ENCODE data around the gene CALN1. TPM values are rescaled to one million over a fixed set of nuclear protein-coding genes. Genes with fewer than 3 reads are reported as not detected.

Gene CALN1
- total and polyA plus RNA-seq, 2 of the 8 experiments (the other 6 are each of a cell fraction or from before 2014, with no cell fraction given) = 6.4 to 15.2 TPM

DNA sequence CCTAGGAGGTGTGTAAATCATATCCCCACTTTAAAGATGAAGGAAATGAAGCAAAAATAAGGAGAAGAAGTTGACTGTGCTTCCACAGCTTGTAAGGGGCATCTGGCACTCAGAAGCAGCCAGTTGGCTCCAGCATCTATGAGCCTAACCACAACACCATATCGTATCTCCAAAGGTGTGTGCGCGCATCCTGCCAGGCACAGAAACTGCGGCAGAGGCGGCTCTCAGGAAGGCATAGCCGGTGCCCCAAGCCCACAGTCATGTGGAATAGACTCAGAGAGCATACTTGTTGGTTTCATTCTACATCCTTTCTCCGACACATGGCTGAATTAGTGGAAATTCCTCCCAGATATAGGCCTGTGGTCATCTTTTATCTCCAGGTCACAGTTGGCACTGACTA lies 423.9 kb downstream of the CALN1 start:
- H3K9ac ChIP-seq (replicated peaks in 1 of 4; ENCODE audit: extremely low read depth in 1 of 4, low read depth in 3 of 4, low read length in 3 of 4) = no peak overlapping the region
- no peak overlapping the region for H4K91ac ChIP-seq (replicated peaks; ENCODE audit: insufficient read length, low read length)
- no peak overlapping the region for H4K5ac ChIP-seq (ENCODE audit: insufficient read length, low read depth, low read length)
- H3K27me3 ChIP-seq (replicated peaks in 1 of 4; ENCODE audit: control insufficient read depth in 3 of 4, extremely low read depth in 1 of 4, insufficient read depth in 3 of 4, low read length in 3 of 4) = no peaks in the 10 kb centered on the region
- H3K79me1 ChIP-seq (ENCODE audit: low read depth, low read length) = no peaks in the 10 kb centered on the region; the same call in 1 of the 2 replicates
- no peak overlapping the region for H2AFZ ChIP-seq (ENCODE audit: low read length)
- H3K4ac ChIP-seq (replicated peaks; ENCODE audit: insufficient read length, low read depth, low read length) = no peak overlapping the region
- H3K4me2 ChIP-seq (ENCODE audit: insufficient read depth in 1 of 2, low read depth in 2 of 2, low read length in 2 of 2) = no peak overlapping the region
- FAIRE-seq (no peak), DNase-seq (ENCODE audit: low read depth in 1 of 2, low spot score in 2 of 2) (no peak)
- H3K79me2 ChIP-seq (ENCODE audit: control insufficient read depth in 1 of 2, insufficient read depth in 2 of 2, low read length in 2 of 2) = no peaks in the 10 kb centered on the region
- H2AK5ac ChIP-seq (ENCODE audit: low read depth, low read length) = no peak overlapping the region
- H3K4me3 ChIP-seq (ENCODE audit: extremely low read depth in 1 of 4, insufficient read depth in 2 of 4, low read depth in 3 of 4, low read length in 4 of 4) = no peak overlapping the region
- H2BK15ac ChIP-seq (ENCODE audit: low read length) = no peak overlapping the region
- no peak overlapping the region for H2BK120ac ChIP-seq (replicated peaks; ENCODE audit: low read depth, low read length)
- no peak overlapping the region for H2BK5ac ChIP-seq (ENCODE audit: low read depth, low read length)
- POLR2A ChIA-PET (ENCODE audit: partially characterized antibody) = no interaction called here
- no peak overlapping the region for H2BK12ac ChIP-seq (ENCODE audit: low read depth, low read length)
- no peak overlapping the region for H3K18ac ChIP-seq (ENCODE audit: extremely low read depth, low read length)
- H3K23ac ChIP-seq (ENCODE audit: insufficient read length) = no peak overlapping the region
- H3K14ac ChIP-seq (ENCODE audit: insufficient read length) = no peak overlapping the region
- no peaks in the 10 kb centered on the region for H3K23me2 ChIP-seq (ENCODE audit: low read depth, low read length)
- no peaks in the 10 kb centered on the region for H3K9me3 ChIP-seq (ENCODE audit: insufficient read depth in 2 of 2, low read depth in 1 of 2, low read length in 1 of 2)
- CTCF ChIA-PET (ENCODE audit: partially characterized antibody) = interaction anchor here (0.6 kb wide), 1 partner anchor 280 kb away, joined by 4 read pairs; no protein-coding TSS in a partner anchor
- no peak overlapping the region for H3K56ac ChIP-seq (replicated peaks; ENCODE audit: insufficient read length, low read depth, low read length)
- H3K4me1 ChIP-seq (replicated peaks in 1 of 4; ENCODE audit: control insufficient read depth in 3 of 4, insufficient read depth in 4 of 4, low read length in 3 of 4) = no peaks in the 10 kb centered on the region
- no peak overlapping the region for H3K27ac ChIP-seq (ENCODE audit: low read depth, low read length)
- 83% methylated on average over 7 of the region's 7 CpGs; no CpG with 5 or more reads in 1 of the 2 experiments for WGBS, 2 experiments (ENCODE audit: extremely low coverage in 1 of 2, insufficient coverage in 1 of 2, insufficient read length in 1 of 2, insufficient replicate concordance in 2 of 2, low coverage in 1 of 2, low lambda C conversion rate in 2 of 2, missing lambda C conversion rate in 1 of 2)
- peaks cover 0 to 2% of the 10 kb centered on the region in 2 experiments for H4K20me1 ChIP-seq (replicated peaks in 1 of 2; ENCODE audit: control insufficient read depth in 1 of 2, insufficient read depth in 2 of 2, low read length in 2 of 2)
- H2BK20ac ChIP-seq (ENCODE audit: low read length) = no peak overlapping the region
- no peak overlapping the region for H4K8ac ChIP-seq (ENCODE audit: extremely low read depth, insufficient read depth, low read length)
- no peaks in the 10 kb centered on the region for H3K36me3 ChIP-seq (ENCODE audit: control insufficient read depth in 2 of 4, insufficient read depth in 4 of 4, low read length in 3 of 4)
- TF ChIP-seq NANOG (IDR thresholded peaks at IDR 0.05; ENCODE audit: insufficient read depth, low read depth, low read length, poor library complexity, severe bottlenecking) (no peak), BRCA1 (IDR thresholded peaks at IDR 0.05; ENCODE audit: low read depth, low read length) (no peak), CTCF (IDR thresholded peaks at IDR 0.05; ENCODE audit: control extremely low read depth in 1 of 3, insufficient read depth in 1 of 3, low read depth in 1 of 3, low read length in 3 of 3) (no peak), SAP30 (IDR thresholded peaks at IDR 0.05; ENCODE audit: insufficient read depth, insufficient replicate concordance, low read length) (no peak), SIN3A (conservative IDR thresholded peaks at IDR 0.05 in 1 of 2, IDR thresholded peaks at IDR 0.05 in 1 of 2; ENCODE audit: low read depth in 1 of 2, low read length in 2 of 2) (no peak), RFX5 (IDR thresholded peaks at IDR 0.05; ENCODE audit: borderline replicate concordance, low read depth, low read length) (no peak), TBP (IDR thresholded peaks at IDR 0.05; ENCODE audit: low read depth, low read length) (no peak), TEAD4 (IDR thresholded peaks at IDR 0.05; ENCODE audit: low read depth, low read length) (no peak), SIX5 (IDR thresholded peaks at IDR 0.05; ENCODE audit: low read depth, low read length) (no peak), SP1 (IDR thresholded peaks at IDR 0.05; ENCODE audit: low read depth, low read length) (no peak)

Data from H1 (cell line).